AG08395 (cell line): Measurements from ENCODE around the gene NACC1.

Experiments used
- DNase-seq: peaks from one replicate; pipeline ENCODE4 v3.0.0; 2012; ENCODE audit warnings: mixed read lengths, low spot score

NACC1 gene

DNA sequence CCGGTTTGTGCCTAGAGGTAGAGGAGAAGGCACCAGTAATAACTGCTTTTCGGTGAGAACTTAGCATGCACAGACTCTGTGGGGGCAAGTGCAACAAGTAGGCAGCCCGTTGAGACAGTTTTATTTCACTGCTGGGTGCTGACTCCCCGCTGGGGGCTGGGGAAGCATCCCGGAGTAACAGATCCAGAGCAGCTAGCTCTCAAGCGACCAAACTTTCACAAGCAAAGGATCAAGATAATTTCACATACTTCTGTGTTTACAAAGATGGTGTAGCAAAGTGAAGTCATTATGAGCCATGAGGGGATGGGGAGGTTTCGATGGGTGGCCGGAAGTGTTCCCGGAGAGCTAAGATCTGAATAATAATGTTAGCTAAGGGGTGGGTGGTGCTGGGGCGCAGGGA lies 2.8 kb downstream of the NACC1 start:
- peak; percentile 38 for DNase-seq

DNA sequence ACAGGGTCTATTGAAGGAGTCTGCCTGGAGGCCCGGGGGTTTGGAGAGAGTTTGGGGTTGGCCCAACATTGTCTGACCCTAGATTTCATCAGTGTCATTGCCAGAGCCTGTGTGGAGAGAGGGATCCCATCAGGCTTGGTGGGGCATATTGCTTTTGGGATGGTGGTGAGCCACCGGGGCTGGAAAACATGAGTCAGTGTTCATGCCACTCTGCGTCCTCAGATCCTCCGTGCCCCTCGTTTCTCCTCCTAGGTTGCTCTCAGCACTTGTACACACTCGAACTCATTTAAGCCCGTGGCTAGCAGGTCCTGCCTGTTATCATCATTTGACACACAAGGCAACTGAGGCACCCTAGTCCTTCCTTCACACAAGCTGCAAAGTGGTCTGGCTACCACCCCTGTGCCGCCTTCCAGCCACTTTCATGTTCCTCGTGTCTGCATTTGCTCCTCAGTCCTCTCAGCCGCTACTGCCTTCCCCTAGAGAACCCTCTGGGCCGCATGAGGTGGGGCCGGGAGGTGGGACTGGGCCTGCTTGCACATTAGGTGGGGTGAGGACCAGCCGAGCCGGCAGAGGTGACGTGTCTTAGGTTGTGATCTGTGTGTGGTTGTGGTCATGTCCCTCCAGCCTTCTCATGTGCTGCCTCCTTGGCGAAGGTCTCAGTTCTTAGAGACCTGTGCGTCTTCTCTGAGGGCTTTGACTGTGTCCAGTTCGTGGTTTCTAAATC lies 3.6 kb downstream of the NACC1 start:
- DNase-seq = no peak

DNA sequence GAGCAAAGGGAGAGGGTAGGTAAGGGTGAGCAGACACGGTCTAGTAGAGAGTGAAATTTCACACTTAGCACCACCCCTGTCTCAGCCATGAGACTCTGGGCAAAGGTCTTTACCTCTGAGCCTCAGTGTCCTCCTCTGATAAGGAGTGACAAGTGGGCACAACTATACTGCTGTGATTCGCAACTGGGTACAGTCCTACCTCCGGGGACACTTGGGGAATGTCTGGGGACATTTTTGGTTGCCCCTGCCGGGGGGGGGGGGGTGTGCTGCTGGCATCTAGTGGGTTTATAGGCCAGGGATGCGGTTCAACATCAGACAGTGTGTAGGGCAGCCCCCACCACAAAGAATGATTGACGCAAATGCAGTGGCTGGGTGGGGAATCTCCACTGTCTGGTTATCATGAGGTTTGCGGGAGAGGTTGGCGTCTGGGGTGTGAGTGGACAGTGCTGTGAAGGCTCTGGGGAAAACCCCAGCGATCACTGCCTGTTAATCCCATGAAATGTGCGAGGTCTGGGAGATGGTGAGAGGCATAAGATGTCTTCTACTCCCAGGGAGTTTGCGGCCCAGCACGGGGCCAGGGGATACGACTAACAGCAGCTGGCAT lies 4.3 kb downstream of the NACC1 start:
- DNase-seq = no peak

DNA sequence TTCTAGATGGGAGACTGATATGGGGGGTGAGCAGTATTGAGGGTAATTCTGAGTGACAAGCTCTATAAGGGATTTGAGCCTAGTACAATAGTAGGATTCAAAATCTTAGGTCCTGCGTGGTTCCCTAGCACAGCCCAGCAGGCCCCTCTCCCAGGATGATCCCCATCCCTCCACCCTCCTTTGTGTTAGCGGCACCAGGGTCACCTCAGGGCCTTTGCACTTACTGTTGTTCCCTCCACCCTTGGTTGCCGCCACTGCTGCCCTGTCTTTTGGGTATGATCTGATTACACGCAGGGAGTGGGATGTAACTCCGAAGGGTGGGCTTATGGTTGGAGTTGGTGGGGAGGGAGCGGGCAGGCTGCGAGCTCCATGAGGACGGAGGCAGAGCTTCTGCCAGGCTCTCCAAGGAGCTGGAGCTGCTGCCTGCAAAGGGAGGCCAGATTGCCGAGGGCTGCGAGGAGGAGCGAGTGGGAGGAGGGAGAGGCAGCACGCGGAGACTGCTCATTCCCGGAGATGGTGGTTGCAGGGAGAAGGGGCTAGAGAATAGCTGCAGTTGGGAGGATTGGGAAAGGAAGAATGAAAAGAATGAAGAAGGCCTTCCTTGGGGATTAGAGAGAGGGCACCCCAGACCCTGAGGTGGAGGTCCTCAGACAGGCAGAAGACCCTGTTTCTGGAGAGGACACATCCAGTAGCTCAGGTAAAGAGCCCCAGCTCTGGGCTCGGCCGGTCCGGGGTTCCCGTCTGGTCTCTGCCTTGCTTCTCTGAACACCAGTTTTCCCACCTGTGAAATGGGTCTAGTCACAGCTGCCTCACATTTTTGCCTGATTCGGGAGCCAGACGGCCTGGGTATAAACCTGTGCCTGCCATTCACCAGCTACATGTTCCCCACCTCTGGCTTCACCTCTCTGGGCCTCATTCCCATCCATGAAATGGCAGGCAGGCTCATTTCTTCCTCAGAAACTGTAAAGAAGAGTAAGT lies 5.2 kb downstream of the NACC1 start:
- no peak for DNase-seq

DNA sequence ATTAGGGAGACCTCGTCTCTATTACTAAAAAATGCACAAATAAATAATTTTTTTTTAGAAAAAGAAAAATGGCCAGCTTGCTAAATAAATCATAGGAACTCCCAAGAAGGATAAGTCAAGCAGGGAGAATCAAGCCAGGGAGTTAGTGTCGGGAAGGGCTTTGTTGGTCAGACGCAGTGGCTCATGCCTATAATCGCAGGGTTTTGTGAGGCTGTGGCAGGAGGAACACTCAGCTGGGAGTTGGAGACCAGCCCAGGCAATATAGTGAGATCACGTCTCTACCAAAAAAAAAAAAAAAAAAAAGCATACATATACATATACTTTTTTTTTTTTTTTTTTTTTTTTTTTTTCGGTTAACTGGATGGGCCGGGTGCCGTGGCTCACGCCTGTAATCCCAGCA lies 9.0 kb downstream of the NACC1 start:
- DNase-seq = no peak

DNA sequence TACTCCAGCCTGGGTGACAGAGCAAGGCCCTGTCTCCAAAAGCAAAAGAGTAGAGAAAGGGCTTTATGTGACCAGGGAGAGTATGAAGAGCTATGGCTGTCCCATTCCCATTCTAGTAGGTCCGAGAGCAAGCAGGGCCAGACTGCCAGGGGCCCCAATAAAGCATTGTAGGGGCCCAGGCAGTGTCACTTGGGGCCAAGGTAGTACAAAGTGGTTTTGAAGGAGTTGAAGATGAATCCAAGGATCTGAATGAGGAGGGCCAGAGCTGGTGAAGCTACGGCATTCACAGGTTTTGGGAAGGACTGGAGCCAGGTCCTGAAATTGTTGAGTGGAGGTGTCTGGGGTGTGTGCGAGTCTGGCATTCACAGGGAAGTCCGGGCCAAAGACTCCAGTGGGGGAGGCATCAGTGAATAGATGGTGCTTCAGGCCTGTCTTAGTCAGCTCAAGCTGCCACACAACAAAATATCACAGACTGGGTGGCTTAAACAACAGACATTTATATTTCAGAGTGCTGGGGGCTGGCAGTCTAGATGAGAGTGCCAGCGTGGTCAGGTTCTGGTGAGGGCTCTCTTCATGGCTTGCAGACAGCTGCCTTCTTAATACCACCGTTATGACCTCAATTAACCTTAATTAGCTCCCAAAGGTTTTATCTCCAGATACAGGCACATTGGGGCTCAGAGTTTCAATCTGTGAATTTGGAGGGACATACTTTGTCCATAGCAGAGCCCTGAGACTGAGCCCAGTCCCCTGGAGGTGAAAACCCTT lies 9.9 kb downstream of the NACC1 start:
- DNase-seq = no peak

DNA sequence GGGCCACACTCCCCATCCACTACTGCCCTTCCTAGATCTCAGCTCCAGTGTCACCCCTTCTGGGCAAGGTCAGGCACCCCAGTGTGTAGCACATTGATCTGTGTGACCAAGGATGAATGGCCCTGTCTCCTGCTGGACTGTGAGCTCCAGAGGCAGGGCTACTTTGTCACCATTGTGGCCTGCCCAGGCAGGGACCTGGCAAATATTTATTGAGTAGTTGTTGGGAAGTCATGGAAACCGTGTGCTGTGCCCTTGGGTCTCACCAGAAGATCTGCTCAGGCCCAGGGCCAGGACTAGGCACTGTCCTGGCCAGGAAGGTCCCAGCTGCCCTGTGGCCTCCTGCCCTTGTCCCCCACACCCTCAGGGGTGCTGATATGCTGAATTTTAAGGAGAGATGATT lies 10.5 kb downstream of the NACC1 start:
- DNase-seq = no peak

DNA sequence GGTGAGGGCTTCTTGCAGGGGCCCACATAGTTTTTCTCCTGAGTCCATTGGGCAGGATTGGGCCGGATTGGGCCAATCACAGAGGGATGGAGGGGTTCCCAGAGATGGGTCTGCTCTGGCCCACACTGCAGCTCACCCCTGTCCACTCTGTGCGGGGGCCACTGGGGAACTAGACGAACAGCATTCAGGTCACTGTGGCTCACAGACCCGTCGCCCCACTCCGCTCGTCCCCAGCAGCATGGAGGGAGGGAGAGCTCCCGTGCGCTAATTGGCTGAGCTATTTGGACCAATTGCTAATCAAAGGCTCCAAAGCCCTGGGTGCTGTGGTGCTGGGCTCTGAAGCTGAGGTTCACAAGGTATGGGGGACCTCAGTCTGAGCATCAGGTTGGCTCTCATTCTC lies 11.3 kb downstream of the NACC1 start:
- no peak for DNase-seq

DNA sequence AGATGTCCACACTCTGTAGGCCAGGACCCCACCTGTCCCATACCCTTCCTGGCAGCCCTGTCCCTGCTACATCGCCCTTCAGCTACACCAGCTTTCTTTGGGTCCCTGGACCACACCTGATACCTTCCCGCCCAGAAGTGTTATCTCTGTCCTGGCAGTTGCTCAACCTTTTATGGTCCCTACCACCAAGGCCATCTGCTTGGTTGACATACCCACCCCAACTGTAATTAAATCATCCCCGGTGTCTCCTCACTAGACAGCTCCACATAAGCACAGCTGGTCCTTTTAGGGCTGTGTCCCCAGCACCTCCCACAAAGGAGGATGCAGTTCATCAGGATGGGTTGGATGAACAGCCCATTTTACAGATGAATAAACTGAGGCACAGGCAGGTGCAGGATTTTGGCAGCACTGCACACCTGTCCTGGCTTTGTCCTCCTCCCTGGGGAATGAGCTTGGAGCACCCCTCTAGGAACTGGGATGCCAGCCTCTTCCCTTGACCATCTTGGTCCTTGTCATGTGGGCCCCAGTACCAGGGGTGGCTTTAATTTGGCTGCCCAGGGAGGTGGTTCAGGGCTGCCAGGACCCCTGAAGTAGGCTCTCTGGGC lies 12.9 kb downstream of the NACC1 start:
- no peak for DNase-seq

DNA sequence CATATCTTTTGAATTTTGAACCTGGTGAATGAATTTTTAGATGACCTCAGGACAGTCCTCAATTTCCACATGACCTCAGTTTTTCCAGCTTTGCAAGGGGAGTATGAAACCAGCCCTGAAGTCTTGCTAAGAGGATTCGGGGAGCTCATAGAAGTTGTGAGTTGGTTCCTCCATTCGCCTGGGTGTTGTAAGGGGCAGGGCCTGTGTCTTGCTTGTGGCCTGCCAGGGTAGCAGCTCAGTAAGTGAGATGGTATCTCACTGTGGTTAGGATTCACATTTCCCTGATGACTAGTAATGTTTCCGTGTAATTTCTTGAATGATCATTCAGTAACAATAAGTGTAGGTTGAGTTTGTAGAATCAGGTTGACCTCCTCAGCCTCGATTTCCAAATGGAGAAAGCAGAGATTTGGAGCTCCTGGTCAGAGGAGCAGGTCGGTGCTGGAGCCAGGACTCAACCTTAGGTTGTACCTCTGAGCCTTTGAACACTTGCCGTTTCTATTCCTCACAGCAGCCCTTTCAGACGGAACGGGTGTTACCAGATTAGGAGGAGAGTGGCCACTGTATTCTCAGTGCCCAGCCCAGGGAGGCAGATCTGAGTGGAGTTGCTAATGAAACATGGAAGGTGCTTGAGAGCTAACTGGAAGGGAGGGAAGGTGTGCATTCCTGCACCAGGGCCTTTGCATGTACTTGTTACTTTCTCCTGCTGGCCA lies 14.6 kb downstream of the NACC1 start:
- peak; percentile 85 for DNase-seq

DNA sequence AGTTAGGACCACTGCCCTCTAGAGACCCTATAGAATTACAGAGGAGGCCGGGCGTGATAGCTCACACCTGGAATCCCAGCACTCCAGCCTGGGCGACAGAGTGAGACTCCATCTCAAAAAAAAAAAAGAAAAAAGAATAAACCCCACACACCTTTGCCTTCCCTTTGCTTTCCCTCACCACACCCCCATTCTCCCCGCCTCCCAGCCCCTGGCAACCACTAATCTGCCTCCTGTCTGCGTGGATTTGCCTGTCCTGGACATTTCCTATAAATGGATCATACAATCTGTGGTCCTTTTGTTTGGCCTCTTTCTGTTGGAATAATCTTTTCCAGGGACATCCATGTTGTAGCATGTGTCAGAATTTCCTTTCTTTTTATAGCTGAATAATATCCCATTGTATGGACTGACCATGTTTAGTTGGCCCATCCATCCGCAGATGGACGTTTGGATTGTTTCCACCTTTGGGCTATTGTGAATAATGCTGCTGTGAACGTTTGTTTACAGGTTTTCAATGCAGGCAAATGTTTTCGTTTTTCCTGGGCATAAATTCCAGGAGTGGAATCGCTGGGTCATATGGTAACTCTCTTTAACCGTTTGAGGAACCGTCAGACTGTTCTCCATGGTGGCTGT lies 15.3 kb downstream of the NACC1 start:
- DNase-seq = no peak

DNA sequence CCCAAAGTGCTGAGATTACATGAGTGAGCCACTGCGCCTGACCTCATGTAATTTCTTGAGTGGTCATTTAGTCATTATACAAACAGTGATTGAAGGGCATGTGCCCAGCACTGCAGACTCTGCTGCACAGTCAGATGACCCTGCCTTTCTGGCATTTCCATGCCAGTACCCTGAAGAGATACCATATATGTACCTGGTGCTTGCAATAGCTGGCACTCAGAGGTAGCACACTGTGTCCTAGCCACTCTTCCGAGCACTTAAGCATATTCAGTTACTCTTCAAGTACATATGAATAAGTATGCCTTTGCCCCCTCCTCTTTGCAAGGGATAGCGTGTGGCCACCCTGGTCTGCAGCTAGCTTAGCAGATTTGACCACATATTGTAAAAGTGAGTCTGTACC lies 16.6 kb downstream of the NACC1 start:
- DNase-seq = no peak

DNA sequence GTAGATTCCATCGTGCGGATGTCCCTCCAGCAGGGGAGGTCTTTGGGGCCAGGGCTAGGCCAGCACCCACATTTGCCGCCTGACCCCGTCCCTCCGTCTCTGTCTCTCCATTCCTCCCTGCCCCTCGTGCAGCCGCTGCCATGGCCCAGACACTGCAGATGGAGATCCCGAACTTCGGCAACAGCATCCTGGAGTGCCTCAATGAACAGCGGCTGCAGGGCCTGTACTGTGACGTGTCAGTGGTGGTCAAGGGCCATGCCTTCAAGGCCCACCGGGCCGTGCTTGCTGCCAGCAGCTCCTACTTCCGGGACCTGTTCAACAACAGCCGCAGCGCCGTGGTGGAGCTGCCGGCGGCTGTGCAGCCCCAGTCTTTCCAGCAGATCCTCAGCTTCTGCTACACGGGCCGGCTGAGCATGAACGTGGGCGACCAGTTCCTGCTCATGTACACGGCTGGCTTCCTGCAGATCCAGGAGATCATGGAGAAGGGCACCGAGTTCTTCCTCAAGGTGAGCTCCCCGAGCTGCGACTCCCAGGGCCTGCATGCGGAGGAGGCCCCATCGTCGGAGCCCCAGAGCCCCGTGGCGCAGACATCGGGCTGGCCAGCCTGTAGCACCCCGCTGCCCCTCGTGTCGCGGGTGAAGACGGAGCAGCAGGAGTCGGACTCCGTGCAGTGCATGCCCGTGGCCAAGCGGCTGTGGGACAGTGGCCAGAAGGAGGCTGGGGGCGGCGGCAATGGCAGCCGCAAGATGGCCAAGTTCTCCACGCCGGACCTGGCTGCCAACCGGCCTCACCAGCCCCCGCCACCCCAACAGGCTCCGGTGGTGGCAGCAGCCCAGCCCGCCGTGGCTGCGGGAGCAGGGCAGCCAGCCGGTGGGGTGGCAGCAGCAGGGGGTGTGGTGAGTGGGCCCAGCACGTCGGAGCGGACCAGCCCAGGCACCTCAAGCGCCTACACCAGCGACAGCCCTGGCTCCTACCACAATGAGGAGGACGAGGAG lies 17.3 kb downstream of the NACC1 start:
- DNase-seq = no peak

DNA sequence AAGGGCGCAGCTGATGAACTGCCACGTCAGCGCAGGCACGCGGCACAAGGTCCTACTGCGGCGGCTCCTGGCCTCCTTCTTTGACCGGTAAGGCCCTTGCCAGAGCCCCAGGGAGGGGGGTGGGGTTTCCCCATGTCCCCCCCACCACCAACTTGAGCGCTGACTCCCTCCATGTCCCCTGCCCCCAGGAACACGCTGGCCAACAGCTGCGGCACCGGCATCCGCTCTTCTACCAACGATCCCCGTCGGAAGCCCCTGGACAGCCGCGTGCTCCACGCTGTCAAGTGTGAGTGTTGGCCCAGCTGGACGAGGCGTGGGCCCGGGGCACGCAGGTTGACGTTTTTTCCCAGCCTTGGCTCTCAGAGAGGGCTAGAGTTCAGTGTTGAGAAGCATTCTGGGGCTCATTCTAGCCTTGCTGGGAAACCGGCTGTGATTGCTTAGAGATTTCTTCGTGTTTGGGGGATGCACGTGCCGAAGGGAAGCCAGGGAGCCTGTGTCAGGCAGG lies 19.3 kb downstream of the NACC1 start:
- DNase-seq = no peak

DNA sequence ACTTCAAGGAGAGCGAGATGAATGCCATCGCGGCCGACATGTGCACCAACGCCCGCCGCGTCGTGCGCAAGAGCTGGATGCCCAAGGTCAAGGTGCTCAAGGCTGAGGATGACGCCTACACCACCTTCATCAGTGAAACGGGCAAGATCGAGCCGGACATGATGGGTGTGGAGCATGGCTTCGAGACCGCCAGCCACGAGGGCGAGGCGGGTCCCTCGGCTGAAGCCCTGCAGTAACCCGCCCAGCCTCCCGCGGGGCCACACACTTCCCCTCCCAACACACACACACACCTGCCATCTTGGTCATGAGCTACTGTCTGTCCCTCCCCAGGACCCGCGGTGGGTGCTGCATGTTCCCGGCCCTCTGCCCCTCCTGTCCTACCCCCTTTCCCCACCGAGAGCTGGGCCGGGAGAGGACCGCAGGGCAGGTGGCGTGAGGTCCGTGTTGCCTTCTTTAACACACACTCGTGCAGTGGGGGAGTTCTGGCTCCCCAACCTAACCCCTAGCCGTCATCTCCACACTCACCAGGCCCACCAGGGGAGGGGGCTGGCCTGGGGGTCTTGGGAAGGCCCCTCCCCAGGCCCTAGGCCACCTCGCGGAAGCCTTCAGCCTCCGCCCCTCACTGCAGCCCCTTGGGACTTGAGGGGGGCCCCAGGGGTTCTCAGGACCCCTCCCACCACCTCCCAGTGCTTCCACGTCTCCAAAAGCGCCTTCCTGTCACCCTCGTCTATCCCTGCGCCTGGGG lies 20.3 kb downstream of the NACC1 start:
- DNase-seq = no peak

DNA sequence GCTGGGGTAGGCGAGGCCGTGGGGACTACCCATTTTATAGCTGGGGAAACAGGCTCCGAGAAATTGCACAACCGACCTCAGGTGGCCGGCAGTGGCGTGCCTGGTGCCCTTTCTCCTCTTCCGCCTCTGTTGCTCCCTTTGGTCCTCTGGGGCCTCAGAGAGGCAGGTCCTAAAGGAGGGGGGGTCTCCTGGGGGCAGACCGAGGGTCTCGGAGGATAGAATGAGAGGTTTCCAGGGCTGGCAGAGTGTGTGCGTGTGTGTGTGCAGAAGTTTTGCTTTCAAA lies 20.8 kb downstream of the NACC1 start:
- no peak for DNase-seq

DNA sequence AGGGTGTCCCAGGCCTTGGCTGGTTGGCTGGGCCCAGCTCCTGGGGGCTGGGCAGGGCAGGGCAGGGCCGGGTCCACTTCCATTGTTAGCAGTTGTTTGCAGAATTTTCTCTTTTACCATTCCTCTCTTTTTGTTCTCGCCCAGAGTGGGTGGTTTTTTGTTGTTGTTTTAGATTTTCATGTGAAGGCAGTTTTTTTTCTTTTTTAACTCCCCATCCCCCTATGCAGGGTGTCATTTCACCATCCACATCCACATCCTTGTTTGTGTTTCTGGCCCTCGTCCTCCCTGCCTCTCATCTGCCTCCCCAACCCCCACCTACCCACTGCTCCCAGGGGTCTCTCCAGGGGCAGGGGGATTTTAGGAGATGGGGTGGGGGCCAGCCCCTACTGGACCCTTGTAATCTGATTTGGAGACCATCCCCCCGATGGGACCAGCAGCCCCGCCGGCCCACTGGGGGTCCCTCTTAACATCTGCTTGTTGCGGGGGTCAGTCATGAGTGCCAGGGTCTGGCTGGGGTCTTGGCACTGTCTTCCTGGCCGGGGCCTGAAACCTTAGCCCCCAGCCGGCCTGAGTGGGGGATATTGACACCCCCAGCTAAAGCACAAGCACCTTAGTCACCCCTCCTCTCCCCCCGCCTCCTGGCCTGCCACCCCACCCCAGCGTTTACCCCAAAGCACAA lies 21.7 kb downstream of the NACC1 start:
- no peak for DNase-seq
